GM12891 (cell line): Measurements from ENCODE around the gene HIRA.

Experiments used
- POLR2A ChIP-seq: IDR thresholded peaks from 2 replicates; pipeline ENCODE4 v1.6.1; 2011; ENCODE audit warnings: low read depth, low read length, control low read depth
- POLR2AphosphoS5 ChIP-seq: IDR thresholded peaks from 2 replicates; pipeline ENCODE4 v1.6.1; 2011; ENCODE audit warnings: low read depth, low read length, control low read depth
- SPI1 ChIP-seq: IDR thresholded peaks from 2 replicates; pipeline ENCODE4 v1.6.1; 2011; ENCODE audit warnings: low read depth, low read length, control low read depth
- TAF1 ChIP-seq: IDR thresholded peaks from 2 replicates; pipeline ENCODE4 v1.6.1; 2011; ENCODE audit warnings: low read depth, low read length, control low read depth

DNA sequence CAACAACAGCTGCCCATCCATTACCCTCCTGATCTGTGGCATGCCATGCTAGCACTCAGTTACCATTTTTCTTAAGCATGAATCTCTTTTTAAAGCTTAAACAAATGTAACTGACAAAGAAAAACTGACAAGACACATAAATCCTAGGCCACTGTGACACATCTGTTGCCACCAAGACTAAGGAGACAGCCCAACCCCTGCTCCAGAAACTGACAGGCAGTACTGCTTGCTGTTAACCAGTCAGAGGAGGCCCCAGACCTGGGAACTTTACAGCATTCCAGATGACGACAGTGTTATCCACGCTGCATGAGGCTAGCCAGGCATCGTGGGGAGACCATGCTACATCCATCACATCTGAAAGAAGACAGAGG is 33.8 kb downstream of the HIRA start:
- TF ChIP-seq POLR2A, result no peak
- no peak for TF ChIP-seq SPI1
- TF ChIP-seq TAF1, result no peak
- no peak for TF ChIP-seq POLR2AphosphoS5
